Measurements from ENCODE around the gene HMCN1. TPM values are rescaled to one million over a fixed set of nuclear protein-coding genes. Genes with fewer than 3 reads are reported as not detected.

Gene HMCN1
- total and polyA plus RNA-seq, 4 donors = 1.5 to 6.8 (median 3.5) TPM

DNA sequence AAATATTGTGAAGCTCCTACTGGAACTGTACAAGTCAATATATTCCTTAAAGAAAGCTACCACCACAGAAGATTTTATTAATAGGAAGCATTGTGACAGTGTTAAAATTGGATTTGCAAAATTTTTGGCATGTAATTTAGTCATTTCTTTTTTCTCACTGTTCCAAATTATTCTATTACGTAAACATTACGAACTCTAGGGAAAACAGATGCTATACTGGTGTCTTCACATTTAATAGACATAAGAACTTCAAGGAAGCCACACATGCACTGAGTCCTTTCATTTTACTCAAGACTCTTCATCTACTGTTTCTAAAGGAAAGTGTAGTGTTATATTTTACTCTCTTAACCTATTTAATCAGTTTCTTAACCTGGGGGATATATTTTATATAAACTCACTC, 135.4 kb downstream of the HMCN1 start (continued):
- TF ChIP-seq, protein P1, sequence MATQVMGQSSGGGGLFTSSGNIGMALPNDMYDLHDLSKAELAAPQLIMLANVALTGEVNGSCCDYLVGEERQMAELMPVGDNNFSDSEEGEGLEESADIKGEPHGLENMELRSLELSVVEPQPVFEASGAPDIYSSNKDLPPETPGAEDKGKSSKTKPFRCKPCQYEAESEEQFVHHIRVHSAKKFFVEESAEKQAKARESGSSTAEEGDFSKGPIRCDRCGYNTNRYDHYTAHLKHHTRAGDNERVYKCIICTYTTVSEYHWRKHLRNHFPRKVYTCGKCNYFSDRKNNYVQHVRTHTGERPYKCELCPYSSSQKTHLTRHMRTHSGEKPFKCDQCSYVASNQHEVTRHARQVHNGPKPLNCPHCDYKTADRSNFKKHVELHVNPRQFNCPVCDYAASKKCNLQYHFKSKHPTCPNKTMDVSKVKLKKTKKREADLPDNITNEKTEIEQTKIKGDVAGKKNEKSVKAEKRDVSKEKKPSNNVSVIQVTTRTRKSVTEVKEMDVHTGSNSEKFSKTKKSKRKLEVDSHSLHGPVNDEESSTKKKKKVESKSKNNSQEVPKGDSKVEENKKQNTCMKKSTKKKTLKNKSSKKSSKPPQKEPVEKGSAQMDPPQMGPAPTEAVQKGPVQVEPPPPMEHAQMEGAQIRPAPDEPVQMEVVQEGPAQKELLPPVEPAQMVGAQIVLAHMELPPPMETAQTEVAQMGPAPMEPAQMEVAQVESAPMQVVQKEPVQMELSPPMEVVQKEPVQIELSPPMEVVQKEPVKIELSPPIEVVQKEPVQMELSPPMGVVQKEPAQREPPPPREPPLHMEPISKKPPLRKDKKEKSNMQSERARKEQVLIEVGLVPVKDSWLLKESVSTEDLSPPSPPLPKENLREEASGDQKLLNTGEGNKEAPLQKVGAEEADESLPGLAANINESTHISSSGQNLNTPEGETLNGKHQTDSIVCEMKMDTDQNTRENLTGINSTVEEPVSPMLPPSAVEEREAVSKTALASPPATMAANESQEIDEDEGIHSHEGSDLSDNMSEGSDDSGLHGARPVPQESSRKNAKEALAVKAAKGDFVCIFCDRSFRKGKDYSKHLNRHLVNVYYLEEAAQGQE (IDR thresholded peaks at IDR 0.05) = no peak

GRCh38 chr1:185871627-185872150, 137.5 kb downstream of the HMCN1 start:
- no peak overlapping the region for H3K4me3 ChIP-seq (ENCODE audit: low read depth in 1 of 3, low read length in 3 of 3)
- H3K27ac ChIP-seq (ENCODE audit: low read depth in 1 of 2, low read length in 2 of 2) = no peak overlapping the region
- H3K27me3 ChIP-seq (ENCODE audit: control insufficient read depth in 4 of 4, insufficient read depth in 4 of 4, low read length in 3 of 4) = no peaks in the 10 kb centered on the region
- no peaks in the 10 kb centered on the region for H3K36me3 ChIP-seq (ENCODE audit: control insufficient read depth in 4 of 4, insufficient read depth in 3 of 4, low read depth in 1 of 4, low read length in 3 of 4)
- H3K9me3 ChIP-seq (ENCODE audit: control insufficient read depth in 4 of 4, low read length in 3 of 4) = no peaks in the 10 kb centered on the region
- H3K9ac ChIP-seq (ENCODE audit: low read depth in 1 of 2, low read length in 2 of 2) = no peak overlapping the region
- H3K4me1 ChIP-seq (ENCODE audit: control insufficient read depth in 4 of 4, insufficient read depth in 4 of 4, low read length in 3 of 4) = peaks cover 0 to 9% (median 1%) of the 10 kb centered on the region in 4 donors
- DNase-seq (ENCODE audit: low spot score) = no peak
- WGBS = 52% methylated on average over 2 of the region's 2 CpGs
- TF ChIP-seq ZBTB33 (IDR thresholded peaks at IDR 0.05) (no peak), HNF4A (conservative IDR thresholded peaks at IDR 0.05) (peak; percentile 25 to 74), HNF4G (IDR thresholded peaks at IDR 0.05) (no peak), RXRA (IDR thresholded peaks at IDR 0.05) (peak in 1 of 2 donors; percentile 3), YY1 (IDR thresholded peaks at IDR 0.05) (peak; percentile 28)

GRCh38 chr1:185874246-185874645, 140.1 kb downstream of the HMCN1 start:
- WGBS = 84% methylated on average over 2 of the region's 2 CpGs
- no peak overlapping the region for H3K4me3 ChIP-seq (ENCODE audit: low read depth in 1 of 3, low read length in 3 of 3)
- H3K27me3 ChIP-seq (ENCODE audit: control insufficient read depth in 4 of 4, insufficient read depth in 4 of 4, low read length in 3 of 4) = no peaks in the 10 kb centered on the region
- no peak for TF ChIP-seq ATF3 (IDR thresholded peaks at IDR 0.05)
- no peak for TF ChIP-seq MAX (IDR thresholded peaks at IDR 0.05)
- TF ChIP-seq EGR1 (IDR thresholded peaks at IDR 0.05; ENCODE audit: low read depth in 2 of 2) = no peak
- TF ChIP-seq, protein P1 (IDR thresholded peaks at IDR 0.05) = no peak
- TF ChIP-seq TAF1 (conservative IDR thresholded peaks at IDR 0.05) = no peak
- no peak for TF ChIP-seq HNF4G (IDR thresholded peaks at IDR 0.05)
- TF ChIP-seq SP1 (IDR thresholded peaks at IDR 0.05) = no peak
- TF ChIP-seq ZBTB33 (IDR thresholded peaks at IDR 0.05) = no peak
- H3K4me1 ChIP-seq (ENCODE audit: control insufficient read depth in 4 of 4, insufficient read depth in 4 of 4, low read length in 3 of 4) = peaks cover 0 to 9% (median 1%) of the 10 kb centered on the region in 4 donors
- no peaks in the 10 kb centered on the region for H3K36me3 ChIP-seq (ENCODE audit: control insufficient read depth in 4 of 4, insufficient read depth in 3 of 4, low read depth in 1 of 4, low read length in 3 of 4)
- H3K9me3 ChIP-seq (ENCODE audit: control insufficient read depth in 4 of 4, low read length in 3 of 4) = no peaks in the 10 kb centered on the region
- no peak overlapping the region for H3K9ac ChIP-seq (ENCODE audit: low read depth in 1 of 2, low read length in 2 of 2)
- DNase-seq (ENCODE audit: low spot score) = no peak
- no peak overlapping the region for H3K27ac ChIP-seq (ENCODE audit: low read depth in 1 of 2, low read length in 2 of 2)

Measured in liver (tissue), 9 donors.